Smooth muscle cell of bladder (primary cell): ENCODE results near the gene SMTN. TPM values are rescaled to one million over a fixed set of nuclear protein-coding genes. Genes with fewer than 3 reads are reported as not detected.

Experiments
- total RNA-seq: library from RNA; depleted of rRNA; stranded (reverse); fragments of >200 nt; gene quantifications from 2 replicates; pipeline ENCODE4 v1.2.3, GENCODE V29; 2014

The SMTN gene
- total RNA-seq: 80.2 and 108 TPM in 2 replicates

GRCh38 chr22:31080848-31081649 is at the start of gene SMTN:
Gene SMTN (plus strand): TSS chr22:31081318. CDS start chr22:31083259, 1,941 bp downstream.

GRCh38 chr22:31107178-31107893 is 26.2 kb downstream of the SMTN start, which contains the start of gene SELENOM:
Gene SELENOM (minus strand): TSS chr22:31107568. CDS start chr22:31107505, 63 bp downstream.

GRCh38 chr22:31122532-31123291 is 41.6 kb downstream of the SMTN start, which contains the start of gene INPP5J:
Gene INPP5J (plus strand): TSS chr22:31122966. CDS start chr22:31123015, 49 bp downstream.

GRCh38 chr22:31139866-31140716 is 59.0 kb downstream of the SMTN start, which contains the start of gene PLA2G3:
Gene PLA2G3 (minus strand): TSS chr22:31140508. CDS start chr22:31140354, 154 bp downstream.

Other genes with a start within 250 kb of the SMTN start
- 11.6 and 11.7 TPM in 2 replicates for gene MORC2, start 112.5 kb upstream of the SMTN start, total RNA-seq
- gene TUG1, start 112.1 kb upstream of the SMTN start, total RNA-seq: 27.3 and 28.3 TPM in 2 replicates
- 171 and 196 TPM in 2 replicates for gene SELENOM, start 26.2 kb downstream of the SMTN start, total RNA-seq
- 0.09 and 0.14 TPM in 2 replicates for gene INPP5J, start 41.6 kb downstream of the SMTN start, total RNA-seq
- 0.57 TPM in 1 of 2 replicates, not detected in the other for gene PLA2G3, start 59.2 kb downstream of the SMTN start, total RNA-seq
- gene RNF185, start 78.9 kb downstream of the SMTN start, total RNA-seq: 26.3 and 31.9 TPM in 2 replicates
- 17.2 and 36.0 TPM in 2 replicates for gene LIMK2, start 131.0 kb downstream of the SMTN start, total RNA-seq
- gene PIK3IP1, start 211.2 kb downstream of the SMTN start, total RNA-seq: 32.2 and 33.8 TPM in 2 replicates